ENCODE results near the gene ADGRE3.
"Not testable (repeated sequence)": the region's sequence is repeated elsewhere in the genome, so short reads cannot be mapped to it uniquely, and the experiment has no call there.

The ADGRE3 gene

DNA sequence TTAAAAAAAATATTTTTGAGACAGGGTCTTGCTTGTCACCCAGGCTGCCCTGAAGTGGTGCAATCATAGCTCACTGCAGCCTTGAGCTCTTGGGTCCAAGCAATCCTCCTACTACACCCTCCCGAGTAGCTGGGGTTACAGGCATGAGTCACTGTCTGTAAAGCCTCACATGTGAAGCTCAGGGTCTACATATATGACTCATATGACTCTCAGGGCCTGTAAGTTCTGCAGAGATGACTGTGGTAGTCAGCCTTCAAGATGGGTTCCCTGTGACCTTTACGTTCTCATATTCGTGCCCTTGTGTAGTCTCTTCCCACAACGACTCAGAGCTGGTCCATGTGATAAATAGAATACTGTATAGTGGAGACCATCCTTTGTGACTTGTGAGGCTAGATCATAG, 85.2 kb downstream of the ADGRE3 start:
- not testable (repeated sequence) for DNase-seq

- not testable (repeated sequence) for DNase-seq
These were observed 89.5 kb downstream of the ADGRE3 start for GRCh38 chr19:14585187-14585586.

DNA sequence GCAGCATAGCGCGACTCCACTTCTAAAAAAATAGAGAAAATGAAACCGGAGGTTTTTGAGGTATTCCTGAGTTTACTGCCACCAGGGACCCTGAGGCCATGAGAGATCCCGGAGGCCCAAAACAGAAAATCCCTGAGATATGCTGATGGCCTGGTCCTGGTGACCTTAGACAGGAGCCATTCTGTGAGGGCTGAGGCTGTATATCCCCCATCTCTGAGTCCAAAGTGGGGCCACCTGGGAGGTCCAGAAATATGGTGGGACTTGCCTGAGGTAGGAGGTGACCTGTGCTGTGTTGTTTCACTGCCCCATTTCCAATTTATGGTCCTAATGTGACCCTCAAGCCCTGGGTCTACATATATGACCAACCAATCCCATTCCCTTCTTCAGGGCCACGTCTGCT, 90.3 kb downstream of the ADGRE3 start:
- DNase-seq = not testable (repeated sequence)

- no peak for DNase-seq
These were observed 91.7 kb downstream of the ADGRE3 start, which contains the start of gene CLEC17A for GRCh38 chr19:14582894-14583340. Gene CLEC17A (plus strand): TSS chr19:14583084. CDS start chr19:14583161, 77 bp downstream.

- DNase-seq = no peak
These were observed 93.9 kb downstream of the ADGRE3 start for GRCh38 chr19:14580623-14581237.

GRCh38 chr19:14577885-14578427, 96.7 kb downstream of the ADGRE3 start:
- DNase-seq = peak; percentile 18

DNA sequence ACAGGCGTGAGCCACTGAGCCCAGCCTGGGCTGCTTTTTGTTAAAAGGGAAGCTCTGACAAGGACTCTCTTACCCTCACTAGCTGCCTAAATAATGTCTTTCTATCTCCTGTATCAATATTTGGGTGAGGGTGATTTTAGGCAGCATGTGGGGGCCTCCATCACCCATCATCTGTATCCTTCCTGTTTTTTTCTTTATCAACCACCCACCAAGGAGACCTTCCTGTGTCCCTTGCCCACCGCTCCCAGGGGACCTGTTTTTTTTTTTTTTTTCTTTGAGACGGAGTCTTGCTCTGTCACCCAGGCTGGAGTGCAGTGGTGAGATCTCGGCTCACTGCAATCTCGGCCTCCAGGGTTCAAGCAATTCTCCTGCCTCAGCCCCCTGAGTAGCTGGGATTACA, 97.4 kb downstream of the ADGRE3 start:
- DNase-seq = no peak

DNA sequence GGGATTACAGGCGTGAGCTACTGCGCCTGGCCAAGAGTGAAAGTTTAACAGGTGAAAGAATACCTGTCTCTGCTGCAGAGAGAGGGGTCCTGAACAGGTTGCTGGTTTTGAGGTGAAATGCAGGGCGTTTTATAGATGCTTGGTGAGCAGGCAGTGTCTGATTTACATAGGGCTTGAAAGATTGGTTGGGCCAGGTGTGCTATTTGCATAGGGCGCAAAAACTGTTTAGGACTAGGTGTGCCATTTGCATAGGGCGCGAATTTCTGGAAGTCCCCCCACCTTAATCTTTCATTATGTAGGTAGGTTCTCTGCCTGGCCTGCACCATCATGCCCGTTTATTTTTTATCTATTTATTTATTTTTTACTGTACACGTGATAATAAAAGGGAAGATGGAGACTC, 98.3 kb downstream of the ADGRE3 start:
- DNase-seq = no peak

DNA sequence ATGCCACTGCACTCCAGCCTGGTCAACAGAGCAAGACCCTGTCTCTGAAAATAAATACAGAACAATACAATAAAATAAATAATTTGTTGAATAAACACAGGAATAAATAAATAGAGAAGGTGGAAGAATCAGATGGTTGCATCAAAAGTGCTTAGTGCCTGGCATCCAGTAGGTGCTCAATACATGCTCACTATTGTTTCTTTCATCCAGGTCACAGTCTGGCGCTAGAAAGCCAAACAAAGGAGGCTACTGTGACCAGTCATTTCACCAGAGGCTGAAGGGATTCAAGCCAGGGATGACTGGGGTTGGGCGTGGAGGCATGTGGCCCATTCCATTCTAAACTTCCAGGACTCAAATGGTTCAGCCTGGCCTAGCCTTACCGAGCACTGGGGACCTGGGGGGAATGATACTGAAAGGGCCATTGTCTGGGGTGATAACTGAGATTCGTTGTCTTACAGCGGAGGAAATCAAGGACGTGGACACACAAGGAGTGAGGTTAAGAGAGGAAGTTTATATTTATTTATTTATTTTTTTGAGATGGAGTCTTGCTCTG, 99.1 kb downstream of the ADGRE3 start:
- no peak for DNase-seq

GRCh38 chr19:14571695-14572490, 102.8 kb downstream of the ADGRE3 start, which contains the start of gene NDUFB7:
Gene NDUFB7 (minus strand): TSS chr19:14572066. CDS start chr19:14572000, 66 bp downstream.
- peak; percentile 96 for DNase-seq

- no peak for DNase-seq
These were observed 103.6 kb downstream of the ADGRE3 start for GRCh38 chr19:14570864-14571527.

Data from DMS53 (cell line).